ENCODE results near the gene GPRC5D.

The GPRC5D gene

GRCh38 chr12:12979126-12979525 is 27.2 kb upstream of the GPRC5D start:
- no peak for DNase-seq

GRCh38 chr12:12977231-12977630 is 25.3 kb upstream of the GPRC5D start:
- DNase-seq = no peak

- DNase-seq = peak; percentile 82
These were observed 24.4 kb upstream of the GPRC5D start for GRCh38 chr12:12976366-12976765.

GRCh38 chr12:12975322-12976077 is 23.5 kb upstream of the GPRC5D start:
- DNase-seq = no peak

- DNase-seq = no peak
These were observed 22.2 kb upstream of the GPRC5D start for GRCh38 chr12:12974211-12974610.

GRCh38 chr12:12973019-12973418 is 21.0 kb upstream of the GPRC5D start:
- DNase-seq = no peak

GRCh38 chr12:12965836-12966235 is 13.9 kb upstream of the GPRC5D start:
- no peak for DNase-seq

- DNase-seq = no peak
These were observed 12.3 kb upstream of the GPRC5D start for GRCh38 chr12:12964255-12964654.

GRCh38 chr12:12960639-12961209 is 8.8 kb upstream of the GPRC5D start:
- no peak for DNase-seq

- no peak for DNase-seq
These were observed 6.9 kb upstream of the GPRC5D start for GRCh38 chr12:12958886-12959285.

GRCh38 chr12:12954878-12955625 is 3.1 kb upstream of the GPRC5D start:
- DNase-seq = peak; percentile 46

- peak; percentile 46 for DNase-seq
These were observed 2.4 kb upstream of the GPRC5D start for GRCh38 chr12:12954356-12954755.

GRCh38 chr12:12951504-12951903 is 466 bp downstream of the GPRC5D start:
- DNase-seq = no peak

GRCh38 chr12:12947902-12948301 is 4.1 kb downstream of the GPRC5D start:
- DNase-seq = no peak

GRCh38 chr12:12946686-12947355 is 5.1 kb downstream of the GPRC5D start:
- DNase-seq = no peak

GRCh38 chr12:12945591-12945990 is 6.4 kb downstream of the GPRC5D start:
- no peak for DNase-seq

- no peak for DNase-seq
These were observed 8.2 kb downstream of the GPRC5D start for GRCh38 chr12:12943586-12944260.

GRCh38 chr12:12941450-12942350 is 10.3 kb downstream of the GPRC5D start:
- DNase-seq = no peak

- DNase-seq = no peak
These were observed 12.1 kb downstream of the GPRC5D start for GRCh38 chr12:12939888-12940287.

GRCh38 chr12:12938541-12938940 is 13.4 kb downstream of the GPRC5D start:
- no peak for DNase-seq

GRCh38 chr12:12936983-12937491 is 14.9 kb downstream of the GPRC5D start:
- DNase-seq = no peak

GRCh38 chr12:12934556-12934955 is 17.4 kb downstream of the GPRC5D start:
- DNase-seq = no peak

Data from kidney glomerular epithelial cell (primary cell).